K562 (cell line): ENCODE data around the gene PDIA4. TPM values are rescaled to one million over a fixed set of nuclear protein-coding genes. Genes with fewer than 3 reads are reported as not detected.

Experiments
- ARNT ChIP-seq, 2 experiments: fragments of 450-650 bp; IDR thresholded peaks; 2 replicates each; pipeline ENCODE4 v1.6.1; 2016; ENCODE audit warnings: mild to moderate bottlenecking in 1 of 2
- CBX2 ChIP-seq: fragments of 200-600 bp; sonication (generic); IDR thresholded peaks from one replicate; pipeline ENCODE4 v1.6.1; 2012; ENCODE audit warnings: mild to moderate bottlenecking, low read length, inconsistent platforms; ENCODE audit not compliant: insufficient read depth, poor library complexity, severe bottlenecking
- CREM ChIP-seq: IDR thresholded peaks from 2 replicates; pipeline ENCODE4 v1.6.1; 2014; ENCODE audit warnings: antibody characterized with exemption, low read depth
- DDX20 ChIP-seq: fragments of 450-650 bp; IDR thresholded peaks from 2 replicates; pipeline ENCODE4 v1.6.1; 2016; ENCODE audit warnings: missing genetic modification characterization, low read depth, mild to moderate bottlenecking, missing compliant biosample characterization, moderate library complexity
- HMGN3 ChIP-seq: IDR thresholded peaks from 2 replicates; pipeline ENCODE4 v1.6.1; 2011; ENCODE audit warnings: borderline replicate concordance, low read depth, mild to moderate bottlenecking, mixed read lengths, low read length; ENCODE audit not compliant: insufficient read length; ENCODE audit errors: extremely low read depth
- KLF13 ChIP-seq: fragments of 450-650 bp; IDR thresholded peaks from 2 replicates; pipeline ENCODE4 v1.6.1; 2016; ENCODE audit warnings: missing genetic modification characterization, low read depth, mild to moderate bottlenecking, missing compliant biosample characterization, moderate library complexity, borderline replicate concordance
- NCOA2 ChIP-seq, 2 experiments: fragments of 450-650 bp; IDR thresholded peaks; 2 replicates each; pipeline ENCODE4 v1.6.1; 2018; ENCODE audit warnings: mild to moderate bottlenecking in 2 of 2, moderate library complexity in 1 of 2; ENCODE audit not compliant: partially characterized antibody in 2 of 2
- RCOR1 ChIP-seq, 2 experiments: IDR thresholded peaks; 2 replicates each; pipeline ENCODE4 v1.6.1; 2012; ENCODE audit warnings: low read depth in 2 of 2, low read length in 2 of 2, borderline replicate concordance in 1 of 2, improper control_type of control experiment in 1 of 2
- RUNX1 ChIP-seq: sonication (generic); IDR thresholded peaks from 2 replicates; pipeline ENCODE4 v1.6.1; 2016; ENCODE audit warnings: antibody characterized with exemption, low read depth
- SAFB ChIP-seq: fragments of 200-400 bp; formaldehyde crosslinking; IDR thresholded peaks from 2 replicates; pipeline ENCODE4 v1.6.1; 2017; ENCODE audit warnings: low read depth, low read length, borderline replicate concordance
- SIRT6 ChIP-seq: IDR thresholded peaks from one replicate; pipeline ENCODE4 v1.6.1; 2012; ENCODE audit warnings: low read depth, mild to moderate bottlenecking, control low read depth, inconsistent platforms, low read length, moderate library complexity
- SMARCA4 ChIP-seq: fragments of 450-650 bp; IDR thresholded peaks from 2 replicates; pipeline ENCODE4 v1.6.1; 2016
- TAF7 ChIP-seq: fragments of 450-650 bp; IDR thresholded peaks from 2 replicates; pipeline ENCODE4 v1.6.1; 2016; ENCODE audit warnings: missing genetic modification characterization, missing compliant biosample characterization
- THRB ChIP-seq: fragments of 450-650 bp; formaldehyde crosslinking; conservative IDR thresholded peaks from 2 replicates; pipeline ENCODE4 v1.4.0; 2022; ENCODE audit warnings: mild to moderate bottlenecking, missing genetic modification characterization
- TRIM25 ChIP-seq: fragments of 450-650 bp; IDR thresholded peaks from 2 replicates; pipeline ENCODE4 v1.7.0; 2016; ENCODE audit warnings: borderline replicate concordance
- ZFP91 ChIP-seq: sonication (generic); formaldehyde crosslinking; IDR thresholded peaks from 2 replicates; pipeline ENCODE4 v1.8.0; 2022; ENCODE audit warnings: mild to moderate bottlenecking, missing genetic modification reagents
- ZNF518B ChIP-seq: fragments of 250-450 bp; sonication (Bioruptor Pico); IDR thresholded peaks from 2 replicates; pipeline ENCODE4 v1.5.0; 2021; ENCODE audit warnings: mild to moderate bottlenecking, moderate library complexity
- ZNF57 ChIP-seq: fragments of 450-650 bp; formaldehyde crosslinking; IDR thresholded peaks from 2 replicates; pipeline ENCODE4 v1.4.0; 2020; ENCODE audit warnings: mild to moderate bottlenecking, moderate library complexity
- ZNF764 ChIP-seq: fragments of 250-450 bp; sonication (Bioruptor Pico); IDR thresholded peaks from 2 replicates; pipeline ENCODE4 v1.4.0; 2020; ENCODE audit warnings: low read depth, mild to moderate bottlenecking, moderate library complexity
- polyA plus RNA-seq, 8 experiments: library from polyadenylated mRNA; depleted of rRNA in 4 of 8; stranded (reverse) in 5 of 8; unstranded in 3 of 8; fragments of >200 nt; fragmentation: Nextera tagmentation in 2 of 8; fragmentation: Illumina TruSeq in 1 of 8; extraction: Ambion mirVana in 2 of 8; extraction: Trizol in 1 of 8; gene quantifications; 2 replicates each; pipeline versions ENCODE4 v1.2.1 to v1.2.3, GENCODE V29; 2011 to 2014; ENCODE audit warnings: inconsistent platforms in 1 of 8, missing spikeins in 1 of 8
- total RNA-seq, 7 experiments: library from RNA; depleted of rRNA in 6 of 7; stranded (reverse); fragments of >200 nt in 6 of 7; fragmentation: Illumina TruSeq in 2 of 7; extraction: Trizol in 2 of 7; gene quantifications; 2 replicates each; pipeline versions ENCODE4 v1.2.1 to v1.2.3, GENCODE V29; 2011 to 2021; ENCODE audit warnings: low replicate concordance in 1 of 7

The PDIA4 gene
- total and polyA plus RNA-seq, 9 of the 15 experiments (the other 6 are each of a cell fraction or from before 2014, with no cell fraction given): 9.1 to 175 (median 146) TPM

GRCh38 chr7:148962823-148963582, 65.3 kb downstream of the PDIA4 start (continued):
- TF ChIP-seq ZNF518B (no peak), DDX20 (0 out of 2 replicates have a peak, but pooled peaks have one; percentile 47), RCOR1 (IDR thresholded peaks at IDR 0.05; ENCODE audit: borderline replicate concordance in 1 of 2, low read depth in 2 of 2, low read length in 2 of 2) (0 out of 4 replicates have a peak, but pooled peaks of 1 of the 2 experiments have one; percentile 37), NCOA2 (IDR thresholded peaks at IDR 0.05; ENCODE audit: partially characterized antibody in 2 of 2) (no peak), TRIM25 (no peak), RUNX1 (no peak), SAFB (0 out of 2 replicates have a peak, but pooled peaks have one; percentile 4), ARNT (IDR thresholded peaks at IDR 0.05) (peak; percentile 88 to 97), TAF7 (tag) (no peak), CREM (peak; percentile 49; the same call in 1 of the 2 replicates), KLF13 (tag) (no peak), ZFP91 (no peak), SMARCA4 (peak; percentile 33; the same call in 1 of the 2 replicates), HMGN3 (no peak), THRB (CRISPR knock-in tag) (no peak), ZNF57 (CRISPR knock-in tag) (no peak), SIRT6 (no peak), ZNF764 (CRISPR knock-in tag) (0 out of 2 replicates have a peak, but pooled peaks have one; percentile 33), CBX2 (no peak)
